MCF 10A (cell line): Measurements from ENCODE around the gene OSGEPL1. TPM values are rescaled to one million over a fixed set of nuclear protein-coding genes. Genes with fewer than 3 reads are reported as not detected.

Source experiments
- BruUV-seq: library from RNA; stranded (reverse); fragments of 400-500 nt; replicated peaks from 2 replicates; lab custom pipeline; 2021; lab: Mats Ljungman, UMichigan
- CTCF ChIA-PET: fragments of 300-600 bp; sonication (Branson Sonifier 250); formaldehyde crosslinking; extraction: SDS; loops from one replicate; lab custom pipeline; 2021; ENCODE audit warnings: antibody characterized with exemption, inconsistent platforms; lab: Yijun Ruan, JAX
- POLR2A ChIA-PET: fragments of 300-600, 350-650 bp; sonication (Branson Sonifier 250); formaldehyde crosslinking; extraction: SDS; loops from one replicate; lab custom pipeline; 2020; ENCODE audit warnings: antibody characterized with exemption, inconsistent platforms; lab: Yijun Ruan, JAX
- DNase-seq: peaks from one replicate; pipeline ENCODE4 v3.0.0-alpha.2; 2018; ENCODE audit not compliant: unreplicated experiment
- H3K27ac Mint-ChIP-seq: one replicate; pipeline ENCODE4 v1.8.0; 2022; ENCODE audit warnings: mild to moderate bottlenecking, low read depth, mixed read lengths; ENCODE audit not compliant: unreplicated experiment
- H3K27me3 Mint-ChIP-seq: one replicate; pipeline ENCODE4 v1.8.0; 2022; ENCODE audit warnings: mixed read lengths; ENCODE audit not compliant: insufficient read depth, unreplicated experiment
- H3K36me3 Mint-ChIP-seq: one replicate; pipeline ENCODE4 v1.8.0; 2022; ENCODE audit warnings: mild to moderate bottlenecking, moderate library complexity, mixed read lengths; ENCODE audit not compliant: insufficient read depth, unreplicated experiment
- H3K4me1 Mint-ChIP-seq: one replicate; pipeline ENCODE4 v1.8.0; 2022; ENCODE audit warnings: mixed read lengths; ENCODE audit not compliant: insufficient read depth, unreplicated experiment
- H3K4me3 Mint-ChIP-seq: one replicate; pipeline ENCODE4 v1.8.0; 2022; ENCODE audit warnings: mild to moderate bottlenecking, moderate library complexity, mixed read lengths; ENCODE audit not compliant: unreplicated experiment
- H3K9me3 Mint-ChIP-seq: one replicate; pipeline ENCODE4 v1.8.0; 2022; ENCODE audit warnings: mixed read lengths; ENCODE audit not compliant: unreplicated experiment
- CTCF ChIP-seq: fragments of 200-600 bp; IDR thresholded peaks from one replicate; pipeline ENCODE4 v1.8.0; 2022; ENCODE audit warnings: antibody characterized with exemption, mild to moderate bottlenecking; ENCODE audit not compliant: unreplicated experiment
- intact Hi-C: fragments of 100-400 bp; cut with micrococcal nuclease; formaldehyde crosslinking; loops from 2 replicates; pipeline ENCODE4 v1.14.1; 2022
- total RNA-seq: library from RNA; stranded (reverse); gene quantifications from 2 replicates; pipeline ENCODE4 v1.2.3, GENCODE V29; 2022

Gene OSGEPL1
- total RNA-seq, 1 experiment from 2014 or later: 5.1 TPM

GRCh38 chr2:189799531-189799930, 36.9 kb upstream of the OSGEPL1 start:
- no peaks in the 10 kb centered on the region for H3K27me3 Mint-ChIP-seq
- peak; percentile 63 for DNase-seq
- TF ChIP-seq CTCF: no peak
- H3K4me1 Mint-ChIP-seq: peaks cover 31% of the 10 kb centered on the region
- H3K9me3 Mint-ChIP-seq: no peaks in the 10 kb centered on the region
- POLR2A ChIA-PET: interaction anchor here (2.0 kb wide), 1 partner anchor 15 kb away, joined by 11 read pairs; the partner anchor contains the start of genes ORMDL1 and PMS1
- no peak overlapping the region for H3K27ac Mint-ChIP-seq
- no peak overlapping the region for H3K4me3 Mint-ChIP-seq
- CTCF ChIA-PET: interaction anchor here (0.6 to 3.4 kb wide), 9 partner anchors 9 to 273 kb away, joined by 3 to 19 read pairs (median 5); partner anchors contain the start of gene OSGEPL1
- no TSS peak for BruUV-seq
- intact Hi-C loops: loop anchor here (10.0 kb wide), 1 partner anchor 135 kb away; no protein-coding TSS in a partner anchor
- peaks cover 32% of the 10 kb centered on the region for H3K36me3 Mint-ChIP-seq

- intact Hi-C loops: loop anchor here (10.0 kb wide), 1 partner anchor 136 kb away; no protein-coding TSS in a partner anchor
- CTCF ChIA-PET: interaction anchor here (0.7 to 3.4 kb wide), 17 partner anchors 9 to 297 kb away, joined by 3 to 19 read pairs (median 5); partner anchors contain the start of genes ORMDL1, OSGEPL1 and PMS1
- H3K9me3 Mint-ChIP-seq: no peaks in the 10 kb centered on the region
- H3K4me3 Mint-ChIP-seq: no peak overlapping the region
- H3K36me3 Mint-ChIP-seq: peaks cover 28% of the 10 kb centered on the region
- H3K27me3 Mint-ChIP-seq: no peaks in the 10 kb centered on the region
- no peak for DNase-seq
- POLR2A ChIA-PET: interaction anchor here (0.9 to 2.0 kb wide), 3 partner anchors 9 to 138 kb away, joined by 3 to 11 read pairs (median 3); partner anchors contain the start of genes ORMDL1 and PMS1
- H3K27ac Mint-ChIP-seq: no peak overlapping the region
- no TSS peak for BruUV-seq
- no peak for TF ChIP-seq CTCF
- peaks cover 31% of the 10 kb centered on the region for H3K4me1 Mint-ChIP-seq
These were observed 36.4 kb upstream of the OSGEPL1 start for GRCh38 chr2:189799030-189799331.

GRCh38 chr2:189798312-189799029, 35.9 kb upstream of the OSGEPL1 start:
- CTCF ChIA-PET: interaction anchor here (0.6 to 3.4 kb wide), 20 partner anchors 9 to 297 kb away, joined by 3 to 19 read pairs (median 4); partner anchors contain the start of genes ORMDL1, OSGEPL1 and PMS1
- peaks cover 33% of the 10 kb centered on the region for H3K36me3 Mint-ChIP-seq
- peak; percentile 59 for TF ChIP-seq CTCF
- intact Hi-C loops: loop anchor here (1.0 to 10.0 kb wide), 2 partner anchors 136 to 272 kb away; no protein-coding TSS in a partner anchor
- DNase-seq: peak; percentile 40
- POLR2A ChIA-PET: interaction anchor here (0.6 to 2.0 kb wide), 4 partner anchors 8 to 275 kb away, joined by 3 to 11 read pairs (median 4); partner anchors contain the start of genes ORMDL1 and PMS1
- no peaks in the 10 kb centered on the region for H3K27me3 Mint-ChIP-seq
- H3K4me3 Mint-ChIP-seq: no peak overlapping the region
- H3K27ac Mint-ChIP-seq: peak overlapping the region; percentile 16
- no peaks in the 10 kb centered on the region for H3K9me3 Mint-ChIP-seq
- no TSS peak for BruUV-seq
- H3K4me1 Mint-ChIP-seq: peaks cover 31% of the 10 kb centered on the region

GRCh38 chr2:189797902-189798301, 35.3 kb upstream of the OSGEPL1 start:
- TF ChIP-seq CTCF: no peak
- H3K4me1 Mint-ChIP-seq: peaks cover 31% of the 10 kb centered on the region
- intact Hi-C loops: loop anchor here (1.0 to 10.0 kb wide), 2 partner anchors 137 to 272 kb away; no protein-coding TSS in a partner anchor
- H3K36me3 Mint-ChIP-seq: peaks cover 39% of the 10 kb centered on the region
- no peaks in the 10 kb centered on the region for H3K27me3 Mint-ChIP-seq
- no peak for DNase-seq
- ChIA-PET POLR2A (interaction anchor here (0.6 kb wide), 1 partner anchor 276 kb away, joined by 4 read pairs; no protein-coding TSS in a partner anchor), CTCF (interaction anchor here (0.6 to 3.4 kb wide), 15 partner anchors 8 to 273 kb away, joined by 3 to 19 read pairs (median 4); partner anchors contain the start of gene OSGEPL1)
- H3K9me3 Mint-ChIP-seq: no peaks in the 10 kb centered on the region
- BruUV-seq: no TSS peak
- peak overlapping the region; percentile 16 for H3K27ac Mint-ChIP-seq
- H3K4me3 Mint-ChIP-seq: no peak overlapping the region
